SK-N-SH treated with all-trans-retinoic acid at 6 μM for 48 hours (cell line): ENCODE measurements around the gene BPIFA2.

Source experiments
- CREB5 ChIP-seq: fragments of 250-450 bp; sonication (Bioruptor Pico); IDR thresholded peaks from 2 replicates; pipeline ENCODE4 v1.5.1; 2020; ENCODE audit warnings: low read depth, mild to moderate bottlenecking, moderate library complexity
- CSDC2 ChIP-seq: fragments of 250-450 bp; sonication (Bioruptor Pico); IDR thresholded peaks from 2 replicates; pipeline ENCODE4 v1.5.0; 2020; ENCODE audit warnings: mild to moderate bottlenecking, moderate library complexity
- ESRRG ChIP-seq: fragments of 250-450 bp; sonication (Bioruptor Pico); IDR thresholded peaks from 2 replicates; pipeline ENCODE4 v1.6.1; 2021; ENCODE audit warnings: mild to moderate bottlenecking
- OSR1 ChIP-seq: fragments of 250-450 bp; sonication (Bioruptor Pico); IDR thresholded peaks from 2 replicates; pipeline ENCODE4 v1.8.0; 2022; ENCODE audit warnings: moderate library complexity, mild to moderate bottlenecking, inconsistent platforms
- PATZ1 ChIP-seq: fragments of 250-450 bp; sonication (Bioruptor Pico); IDR thresholded peaks from 2 replicates; pipeline ENCODE4 v1.8.0; 2020; ENCODE audit warnings: mild to moderate bottlenecking, moderate library complexity, borderline replicate concordance
- POU6F1 ChIP-seq: fragments of 250-450 bp; sonication (Bioruptor Pico); IDR thresholded peaks from 2 replicates; pipeline ENCODE4 v1.8.0; 2021; ENCODE audit warnings: low read depth, mild to moderate bottlenecking, moderate library complexity, borderline replicate concordance
- TOX ChIP-seq: fragments of 250-450 bp; sonication (Bioruptor Pico); IDR thresholded peaks from 2 replicates; pipeline ENCODE4 v1.8.0; 2021; ENCODE audit warnings: mild to moderate bottlenecking, moderate library complexity, borderline replicate concordance
- ZFP3 ChIP-seq: fragments of 250-450 bp; sonication (Bioruptor Pico); IDR thresholded peaks from 2 replicates; pipeline ENCODE4 v1.5.0; 2020; ENCODE audit warnings: mild to moderate bottlenecking, moderate library complexity
- ZFP30 ChIP-seq: fragments of 450-650 bp; formaldehyde crosslinking; IDR thresholded peaks from 2 replicates; pipeline ENCODE4 v1.5.0; 2022; ENCODE audit warnings: mild to moderate bottlenecking, moderate library complexity
- ZNF8 ChIP-seq: fragments of 450-650 bp; formaldehyde crosslinking; IDR thresholded peaks from 2 replicates; pipeline ENCODE4 v1.5.0; 2020; ENCODE audit warnings: mild to moderate bottlenecking, moderate library complexity

GRCh38 chr20:33191955-33192354 is 24.0 kb downstream of the BPIFA2 start:
- TF ChIP-seq PATZ1 (no peak), POU6F1 (CRISPR knock-in tag) (no peak), TOX (CRISPR knock-in tag) (no peak), CREB5 (CRISPR knock-in tag) (no peak), ESRRG (no peak), ZFP3 (no peak), ZFP30 (CRISPR knock-in tag) (no peak), CSDC2 (no peak), ZNF8 (CRISPR knock-in tag) (no peak), OSR1 (no peak)
